GM18499 (cell line): ENCODE measurements around the gene TTYH3.

Source experiments
- ATAC-seq: cut with Tn5 transposase; IDR thresholded peaks from one replicate; pipeline ENCODE4 v1.9.1; 2021; ENCODE audit warnings: moderate number of reproducible peaks; ENCODE audit not compliant: insufficient read depth, unreplicated experiment

TTYH3 gene

GRCh38 chr7:2644562-2645273 lies 12.9 kb downstream of the TTYH3 start:
- no peak for ATAC-seq

GRCh38 chr7:2645274-2645868 lies 13.6 kb downstream of the TTYH3 start:
- ATAC-seq: no peak

- ATAC-seq: no peak
These were observed 14.5 kb downstream of the TTYH3 start for GRCh38 chr7:2646336-2646679.

GRCh38 chr7:2646680-2647571 lies 15.1 kb downstream of the TTYH3 start:
- ATAC-seq: no peak

GRCh38 chr7:2647594-2648172 lies 15.9 kb downstream of the TTYH3 start:
- no peak for ATAC-seq

GRCh38 chr7:2649139-2649838 lies 17.5 kb downstream of the TTYH3 start:
- ATAC-seq: no peak

GRCh38 chr7:2649991-2650390 lies 18.2 kb downstream of the TTYH3 start:
- ATAC-seq: no peak

- ATAC-seq: no peak
These were observed 18.7 kb downstream of the TTYH3 start for GRCh38 chr7:2650451-2650850.

- no peak for ATAC-seq
These were observed 19.6 kb downstream of the TTYH3 start for GRCh38 chr7:2651336-2651735.

- ATAC-seq: no peak
These were observed 20.3 kb downstream of the TTYH3 start for GRCh38 chr7:2651847-2652735.

GRCh38 chr7:2652736-2653060 lies 20.9 kb downstream of the TTYH3 start:
- ATAC-seq: no peak

GRCh38 chr7:2654059-2654458 lies 22.3 kb downstream of the TTYH3 start:
- ATAC-seq: no peak

- no peak for ATAC-seq
These were observed 24.3 kb downstream of the TTYH3 start for GRCh38 chr7:2655870-2656614.

GRCh38 chr7:2657208-2657607 lies 25.4 kb downstream of the TTYH3 start:
- no peak for ATAC-seq

GRCh38 chr7:2657920-2658671 lies 26.3 kb downstream of the TTYH3 start:
- ATAC-seq: no peak

GRCh38 chr7:2658941-2659340 lies 27.2 kb downstream of the TTYH3 start:
- no peak for ATAC-seq

- no peak for ATAC-seq
These were observed 28.0 kb downstream of the TTYH3 start for GRCh38 chr7:2659556-2660358.
